Measurements from ENCODE around the gene CTSD.

DNA sequence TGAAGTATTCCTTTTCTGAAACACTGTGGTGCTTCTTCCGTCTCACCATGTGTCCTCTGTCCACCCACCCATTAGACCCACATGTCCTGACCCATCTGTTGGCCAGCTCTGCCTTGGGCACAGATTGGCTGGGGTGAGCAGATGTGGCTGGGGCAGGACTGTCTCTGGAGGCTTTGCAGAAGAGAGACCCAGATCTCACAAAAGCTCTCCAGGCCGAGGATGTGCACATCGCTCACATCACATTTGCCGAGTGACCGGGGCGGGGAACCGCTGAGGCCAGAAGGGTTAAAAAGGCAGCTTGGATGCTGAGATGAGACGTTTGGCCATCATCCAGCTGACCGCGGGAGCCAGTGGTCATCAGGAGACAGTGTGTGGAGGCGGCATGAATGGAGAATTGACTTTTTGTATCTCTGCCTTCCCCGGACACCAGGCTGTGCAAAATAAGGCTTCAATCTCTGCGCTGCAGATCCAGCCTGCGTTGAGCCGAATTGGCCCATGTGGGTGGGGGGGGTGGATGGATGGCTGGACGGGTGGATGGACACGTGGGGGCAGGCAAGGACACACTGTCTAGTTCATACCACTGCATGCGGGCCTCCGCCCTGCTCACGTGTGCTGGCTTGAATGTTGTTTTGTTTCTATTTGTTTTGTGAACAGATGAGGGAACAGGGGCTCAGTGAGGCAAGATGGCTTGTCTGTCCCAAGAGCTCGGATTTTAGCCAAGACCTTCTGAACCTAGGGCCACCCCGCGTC, 19.4 kb downstream of the CTSD start:
- no peak for TF ChIP-seq SMC3 (IDR thresholded peaks at IDR 0.05)
- no peak for TF ChIP-seq RFX5 (IDR thresholded peaks at IDR 0.05)
- TF ChIP-seq ESRRA (IDR thresholded peaks at IDR 0.05; ENCODE audit: borderline replicate concordance, low read length) = no peak

Measured in A549 (cell line).